ENCODE measurements around the gene SLC39A12.

SLC39A12 gene

GRCh38 chr10:17963431-17963830 lies 11.7 kb downstream of the SLC39A12 start:
- DNase-seq (ENCODE audit: low read depth) = no peak

GRCh38 chr10:17965649-17966235 lies 14.0 kb downstream of the SLC39A12 start:
- DNase-seq (ENCODE audit: low read depth) = no peak

GRCh38 chr10:17974505-17974904 lies 22.8 kb downstream of the SLC39A12 start:
- DNase-seq (ENCODE audit: low read depth) = no peak

GRCh38 chr10:17980846-17981565 lies 29.3 kb downstream of the SLC39A12 start:
- DNase-seq (ENCODE audit: low read depth) = no peak

- DNase-seq (ENCODE audit: low read depth) = no peak
Measured at GRCh38 chr10:17981766-17982380, 30.2 kb downstream of the SLC39A12 start.

GRCh38 chr10:17984056-17984455 lies 32.3 kb downstream of the SLC39A12 start:
- DNase-seq (ENCODE audit: low read depth) = no peak

GRCh38 chr10:17984563-17984962 lies 32.8 kb downstream of the SLC39A12 start:
- no peak for DNase-seq (ENCODE audit: low read depth)

GRCh38 chr10:17989908-17990767 lies 38.4 kb downstream of the SLC39A12 start:
- DNase-seq (ENCODE audit: low read depth) = no peak

GRCh38 chr10:17992266-17992665 lies 40.5 kb downstream of the SLC39A12 start:
- no peak for DNase-seq (ENCODE audit: low read depth)

GRCh38 chr10:17993361-17993760 lies 41.6 kb downstream of the SLC39A12 start:
- DNase-seq (ENCODE audit: low read depth) = no peak

GRCh38 chr10:18000601-18001000 lies 48.9 kb downstream of the SLC39A12 start:
- DNase-seq (ENCODE audit: low read depth) = no peak

GRCh38 chr10:18005445-18005780 lies 53.7 kb downstream of the SLC39A12 start:
- no peak for DNase-seq (ENCODE audit: low read depth)

- DNase-seq (ENCODE audit: low read depth) = no peak
Measured at GRCh38 chr10:18005781-18006456, 54.2 kb downstream of the SLC39A12 start.

GRCh38 chr10:18008986-18009385 lies 57.3 kb downstream of the SLC39A12 start:
- no peak for DNase-seq (ENCODE audit: low read depth)

- DNase-seq (ENCODE audit: low read depth) = no peak
Measured at GRCh38 chr10:18010050-18010449, 58.3 kb downstream of the SLC39A12 start.

GRCh38 chr10:18020523-18020922 lies 68.8 kb downstream of the SLC39A12 start:
- DNase-seq (ENCODE audit: low read depth) = no peak

- no peak for DNase-seq (ENCODE audit: low read depth)
Measured at GRCh38 chr10:18021725-18022480, 70.2 kb downstream of the SLC39A12 start.

GRCh38 chr10:18043148-18044006 lies 91.7 kb downstream of the SLC39A12 start:
- no peak for DNase-seq (ENCODE audit: low read depth)

GRCh38 chr10:18044976-18045720 lies 93.4 kb downstream of the SLC39A12 start:
- DNase-seq (ENCODE audit: low read depth) = no peak

GRCh38 chr10:18056583-18056982 lies 104.9 kb downstream of the SLC39A12 start:
- DNase-seq (ENCODE audit: low read depth) = no peak
